Measurements from ENCODE around the gene HOMER2.
A peak's percentile ranks its signal among the peaks of the same experiment; 100 is the strongest.

Gene HOMER2

GRCh38 chr15:82946155-82946701 is 6.3 kb downstream of the HOMER2 start (continued):
- no peak for TF ChIP-seq ZNF48 (tag by site-specific recombination; IDR thresholded peaks at IDR 0.05)
- peak; percentile 79 for TF ChIP-seq ZNF623 (tag by site-specific recombination; IDR thresholded peaks at IDR 0.05)
- peak; percentile 73; the same call in 1 of the 2 replicates for TF ChIP-seq ZNF18 (tag by site-specific recombination; IDR thresholded peaks at IDR 0.05)
- no peak for TF ChIP-seq KLF16 (tag by site-specific recombination; IDR thresholded peaks at IDR 0.05)

GRCh38 chr15:82945326-82945725 is 7.2 kb downstream of the HOMER2 start:
- Histone ChIP-seq H3K36me3 (ENCODE audit: control insufficient read depth in 2 of 2, insufficient read depth in 1 of 2, low read length in 2 of 2) (no peaks in the 10 kb centered on the region), H3K9me3 (ENCODE audit: control insufficient read depth, insufficient read depth, low read depth, low read length) (no peaks in the 10 kb centered on the region), H3K27ac (ENCODE audit: extremely low read depth, low read depth, low read length) (no peak overlapping the region), H3K4me1 (ENCODE audit: control insufficient read depth, insufficient read depth, low read length) (peaks cover 5% of the 10 kb centered on the region), H3K4me3 (ENCODE audit: low read depth, low read length) (no peak overlapping the region)
- ChIA-PET POLR2A (no interaction called here), CTCF (no interaction called here)
- TF ChIP-seq BCL6B (tag by site-specific recombination; IDR thresholded peaks at IDR 0.05) (no peak), ZNF146 (tag by site-specific recombination; IDR thresholded peaks at IDR 0.05) (no peak), ZNF785 (tag by site-specific recombination; IDR thresholded peaks at IDR 0.05) (no peak), MEIS1 (CRISPR knock-in tag; IDR thresholded peaks at IDR 0.05; ENCODE audit: borderline replicate concordance) (no peak), ZNF423 (tag by site-specific recombination; IDR thresholded peaks at IDR 0.05) (no peak), PRDM4 (tag by site-specific recombination; IDR thresholded peaks at IDR 0.05) (no peak), ZNF121 (tag by site-specific recombination; IDR thresholded peaks at IDR 0.05) (no peak)

GRCh38 chr15:82944821-82945220 is 7.7 kb downstream of the HOMER2 start:
- Histone ChIP-seq H3K36me3 (ENCODE audit: control insufficient read depth in 2 of 2, insufficient read depth in 1 of 2, low read length in 2 of 2) (no peaks in the 10 kb centered on the region), H3K9me3 (ENCODE audit: control insufficient read depth, insufficient read depth, low read depth, low read length) (no peaks in the 10 kb centered on the region), H3K27ac (ENCODE audit: extremely low read depth, low read depth, low read length) (no peak overlapping the region), H3K4me3 (ENCODE audit: low read depth, low read length) (no peak overlapping the region), H3K4me1 (ENCODE audit: control insufficient read depth, insufficient read depth, low read length) (peaks cover 3% of the 10 kb centered on the region; the same call in 1 of the 2 replicates)
- TF ChIP-seq ZNF677 (tag by site-specific recombination; IDR thresholded peaks at IDR 0.05) (0 out of 2 replicates have a peak, but pooled peaks have one; percentile 57), ZNF510 (tag by site-specific recombination; IDR thresholded peaks at IDR 0.05; ENCODE audit: insufficient replicate concordance) (no peak)
- POLR2A ChIA-PET = no interaction called here
- CTCF ChIA-PET = no interaction called here

- Histone ChIP-seq H3K36me3 (ENCODE audit: control insufficient read depth in 2 of 2, insufficient read depth in 1 of 2, low read length in 2 of 2) (no peaks in the 10 kb centered on the region), H3K4me3 (ENCODE audit: low read depth, low read length) (no peak overlapping the region), H3K4me1 (ENCODE audit: control insufficient read depth, insufficient read depth, low read length) (peaks cover 3% of the 10 kb centered on the region; the same call in 1 of the 2 replicates), H3K9me3 (ENCODE audit: control insufficient read depth, insufficient read depth, low read depth, low read length) (no peaks in the 10 kb centered on the region), H3K27ac (ENCODE audit: extremely low read depth, low read depth, low read length) (no peak overlapping the region)
- TF ChIP-seq ZNF558 (tag by site-specific recombination; IDR thresholded peaks at IDR 0.05) = no peak
- TF ChIP-seq ZSCAN18 (tag by site-specific recombination; IDR thresholded peaks at IDR 0.05) = no peak
- TF ChIP-seq ZNF416 (tag by site-specific recombination; IDR thresholded peaks at IDR 0.05) = no peak
- TF ChIP-seq GFI1B (tag by site-specific recombination; IDR thresholded peaks at IDR 0.05) = no peak
- TF ChIP-seq ZNF791 (tag by site-specific recombination; IDR thresholded peaks at IDR 0.05) = no peak
- no peak for TF ChIP-seq ZNF335 (tag by site-specific recombination; conservative IDR thresholded peaks at IDR 0.05)
- TF ChIP-seq ZNF571 (tag by site-specific recombination; IDR thresholded peaks at IDR 0.05) = no peak
- TF ChIP-seq ZNF423 (tag by site-specific recombination; IDR thresholded peaks at IDR 0.05) = no peak
- no peak for TF ChIP-seq ZNF26 (tag by site-specific recombination; IDR thresholded peaks at IDR 0.05)
- no peak for TF ChIP-seq ZNF169 (tag by site-specific recombination; IDR thresholded peaks at IDR 0.05)
- no peak for TF ChIP-seq ZBTB7A (tag by site-specific recombination; IDR thresholded peaks at IDR 0.05; ENCODE audit: low read depth)
- CTCF ChIA-PET = interaction anchor here (1.7 kb wide), 1 partner anchor 67 kb away, joined by 5 read pairs; the partner anchor contains the start of gene C15orf40
- POLR2A ChIA-PET = interaction anchor here (1.3 kb wide), 1 partner anchor 66 kb away, joined by 5 read pairs; no protein-coding TSS in a partner anchor
Observed at GRCh38 chr15:82944056-82944455, 8.5 kb downstream of the HOMER2 start.

All from HEK293 (cell line).